Skeletal muscle tissue (tissue), 4 donors: ENCODE data around the gene MRPL23. TPM values are rescaled to one million over a fixed set of nuclear protein-coding genes. Genes with fewer than 3 reads are reported as not detected.
A peak's percentile ranks its signal among the peaks of the same experiment; 100 is the strongest.

Source experiments
- H3K27ac ChIP-seq: one replicate; pipeline ENCODE4 v1.7.0; 2013; ENCODE audit warnings: mild to moderate bottlenecking, low read depth, low read length, inconsistent platforms
- H3K27me3 ChIP-seq, 3 donors: one replicate each; pipeline ENCODE4 v1.7.0; 2013; ENCODE audit warnings: low read length in 3 of 3; ENCODE audit not compliant: control insufficient read depth in 3 of 3, insufficient read depth in 3 of 3
- H3K36me3 ChIP-seq, 3 donors: one replicate each; pipeline ENCODE4 v1.7.0; 2013; ENCODE audit warnings: low read length in 3 of 3; ENCODE audit not compliant: control insufficient read depth in 3 of 3, insufficient read depth in 3 of 3
- H3K4me1 ChIP-seq, 3 donors: one replicate each; pipeline ENCODE4 v1.7.0; 2013; ENCODE audit warnings: low read length in 3 of 3, mild to moderate bottlenecking in 3 of 3; ENCODE audit not compliant: control insufficient read depth in 3 of 3, insufficient read depth in 3 of 3
- H3K4me3 ChIP-seq, 3 donors: one replicate each; pipeline ENCODE4 v1.7.0; 2013; ENCODE audit warnings: low read length in 3 of 3
- H3K9ac ChIP-seq, 3 donors: one replicate each; pipeline ENCODE4 v1.7.0; 2013; ENCODE audit warnings: low read length in 3 of 3, mild to moderate bottlenecking in 3 of 3, moderate library complexity in 2 of 3, low read depth in 1 of 3
- H3K9me3 ChIP-seq, 3 donors: one replicate each; pipeline ENCODE4 v1.7.0; 2013; ENCODE audit warnings: low read length in 3 of 3; ENCODE audit not compliant: control insufficient read depth in 3 of 3
- total RNA-seq: library from RNA; depleted of rRNA; stranded (reverse); fragments of >200 nt; gene quantifications from one replicate; pipeline ENCODE4 v1.2.3, GENCODE V29; 2014
- donor health status: Osteomylitis.

MRPL23 gene
- total RNA-seq, 1 donor from 2014 or later: 12.0 TPM

DNA sequence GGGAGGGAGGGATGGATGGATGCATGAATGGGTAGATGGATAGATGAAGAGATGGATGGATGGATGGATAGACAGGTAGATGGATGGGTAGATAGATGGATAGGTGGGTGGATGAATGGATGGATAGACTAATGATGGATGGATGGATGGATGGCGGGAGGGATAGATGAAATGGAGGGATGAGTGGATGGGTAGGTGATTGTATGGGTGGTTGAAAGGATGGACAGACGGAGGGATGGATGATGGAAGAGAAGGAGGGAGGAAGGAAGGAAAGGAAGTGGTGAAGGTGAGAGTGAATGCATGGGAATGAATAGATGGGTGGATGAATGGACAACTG, 31.4 kb upstream of the MRPL23 start:
- Histone ChIP-seq H3K4me1 (peaks cover 36 to 52% (median 47%) of the 10 kb centered on the region in 3 donors), H3K27ac (peak overlapping the region; percentile 95), H3K9ac (peak overlapping the region in 1 of 3 donors; percentile 97), H3K27me3 (no peaks in the 10 kb centered on the region), H3K9me3 (no peaks in the 10 kb centered on the region), H3K4me3 (peak overlapping the region; percentile 57 to 82 (median 71)), H3K36me3 (no peaks in the 10 kb centered on the region)

DNA sequence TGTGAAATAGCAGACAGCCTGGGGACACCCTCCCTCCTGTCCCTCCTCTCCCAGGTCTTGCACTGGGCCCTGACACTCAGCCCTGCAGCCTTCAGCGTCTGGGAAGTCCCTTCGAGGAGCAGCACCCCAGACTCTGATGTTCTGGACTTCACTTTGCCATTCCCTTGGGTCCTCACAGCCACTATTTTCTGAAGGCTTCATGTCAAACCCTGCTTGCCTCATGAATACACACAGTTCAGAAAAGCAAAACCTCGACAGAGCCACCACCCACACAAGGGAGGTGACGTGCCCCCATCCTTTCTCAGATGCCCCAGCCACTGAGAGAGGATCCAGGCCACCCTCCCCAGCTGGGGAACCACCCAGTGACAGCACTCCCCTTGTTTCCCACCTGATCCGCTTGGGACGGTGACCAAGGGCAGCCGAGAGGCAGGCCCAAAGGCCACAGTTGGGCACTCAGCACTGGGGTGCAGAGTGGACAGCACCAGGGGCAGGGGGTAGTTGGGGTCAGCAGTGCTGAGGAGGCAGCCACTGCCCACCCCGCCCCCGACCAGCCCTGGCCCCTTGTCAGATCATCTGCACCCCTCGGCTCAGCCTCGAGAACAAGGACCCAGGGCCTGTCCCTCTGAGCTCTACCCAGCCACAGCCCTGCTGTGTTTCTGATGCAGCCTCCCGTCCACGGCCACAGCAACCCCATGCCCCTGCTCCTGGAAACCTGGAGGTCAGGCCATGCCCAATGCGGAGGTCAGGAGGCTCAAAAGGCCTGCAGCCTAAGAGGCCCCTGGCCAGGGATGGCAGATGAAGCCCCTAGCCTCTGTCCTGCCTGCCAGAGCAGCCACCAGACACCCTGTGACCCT, 30.8 kb upstream of the MRPL23 start:
- no peaks in the 10 kb centered on the region for H3K9me3 ChIP-seq
- peak overlapping the region; percentile 67 to 97 (median 85) for H3K9ac ChIP-seq
- H3K36me3 ChIP-seq: no peaks in the 10 kb centered on the region
- peaks cover 42 to 58% (median 53%) of the 10 kb centered on the region in 3 donors for H3K4me1 ChIP-seq
- peak overlapping the region; percentile 57 to 82 (median 71) for H3K4me3 ChIP-seq
- H3K27ac ChIP-seq: peak overlapping the region; percentile 95
- H3K27me3 ChIP-seq: no peaks in the 10 kb centered on the region

GRCh38 chr11:1916986-1917522, 30.1 kb upstream of the MRPL23 start:
- H3K27ac ChIP-seq: peak overlapping the region; percentile 95

GRCh38 chr11:1917523-1918435, 29.4 kb upstream of the MRPL23 start:
- Histone ChIP-seq H3K9ac (peak overlapping the region; percentile 67 to 97 (median 85)), H3K4me1 (peaks cover 57 to 72% (median 66%) of the 10 kb centered on the region in 3 donors), H3K27me3 (no peaks in the 10 kb centered on the region), H3K4me3 (peak overlapping the region; percentile 57 to 82 (median 71)), H3K9me3 (no peaks in the 10 kb centered on the region), H3K27ac (peak overlapping the region; percentile 95), H3K36me3 (peaks cover 0 to 5% (median 2%) of the 10 kb centered on the region in 3 donors)

More at GRCh38 chr11:1916986-1917522, 30.1 kb upstream of the MRPL23 start:
- Histone ChIP-seq H3K4me3 (peak overlapping the region; percentile 57 to 82 (median 71)), H3K9me3 (no peaks in the 10 kb centered on the region), H3K27me3 (no peaks in the 10 kb centered on the region), H3K4me1 (peaks cover 49 to 65% (median 59%) of the 10 kb centered on the region in 3 donors), H3K36me3 (peaks cover 0 to under 1% (median 0%) of the 10 kb centered on the region in 3 donors), H3K9ac (peak overlapping the region; percentile 67 to 97 (median 85))

GRCh38 chr11:1918436-1919315, 28.5 kb upstream of the MRPL23 start:
- H3K4me1 ChIP-seq: peaks cover 66 to 76% (median 75%) of the 10 kb centered on the region in 3 donors
- peaks cover 0 to 12% (median 6%) of the 10 kb centered on the region in 3 donors for H3K36me3 ChIP-seq
- no peaks in the 10 kb centered on the region for H3K27me3 ChIP-seq
- H3K27ac ChIP-seq: peak overlapping the region; percentile 95
- H3K9ac ChIP-seq: peak overlapping the region; percentile 67 to 97 (median 76)
- no peaks in the 10 kb centered on the region for H3K9me3 ChIP-seq
- peak overlapping the region; percentile 35 to 71 (median 49) for H3K4me3 ChIP-seq

GRCh38 chr11:1919391-1920127, 27.6 kb upstream of the MRPL23 start, which contains the start of gene TNNT3:
TSS of gene TNNT3 (plus strand) at chr11:1919703. CDS start at chr11:1922875, 3,172 bp downstream.
- Histone ChIP-seq H3K36me3 (peaks cover 2 to 19% (median 9%) of the 10 kb centered on the region in 3 donors), H3K9ac (peak within 1 kb of the TSS; percentile 95 to 97 (median 96)), H3K4me3 (peak within 1 kb of the TSS; percentile 78 to 89 (median 79)), H3K27me3 (no peaks in the 10 kb centered on the region), H3K9me3 (no peaks in the 10 kb centered on the region), H3K27ac (peak within 1 kb of the TSS; percentile 95), H3K4me1 (peaks cover 72 to 84% (median 81%) of the 10 kb centered on the region in 3 donors)

DNA sequence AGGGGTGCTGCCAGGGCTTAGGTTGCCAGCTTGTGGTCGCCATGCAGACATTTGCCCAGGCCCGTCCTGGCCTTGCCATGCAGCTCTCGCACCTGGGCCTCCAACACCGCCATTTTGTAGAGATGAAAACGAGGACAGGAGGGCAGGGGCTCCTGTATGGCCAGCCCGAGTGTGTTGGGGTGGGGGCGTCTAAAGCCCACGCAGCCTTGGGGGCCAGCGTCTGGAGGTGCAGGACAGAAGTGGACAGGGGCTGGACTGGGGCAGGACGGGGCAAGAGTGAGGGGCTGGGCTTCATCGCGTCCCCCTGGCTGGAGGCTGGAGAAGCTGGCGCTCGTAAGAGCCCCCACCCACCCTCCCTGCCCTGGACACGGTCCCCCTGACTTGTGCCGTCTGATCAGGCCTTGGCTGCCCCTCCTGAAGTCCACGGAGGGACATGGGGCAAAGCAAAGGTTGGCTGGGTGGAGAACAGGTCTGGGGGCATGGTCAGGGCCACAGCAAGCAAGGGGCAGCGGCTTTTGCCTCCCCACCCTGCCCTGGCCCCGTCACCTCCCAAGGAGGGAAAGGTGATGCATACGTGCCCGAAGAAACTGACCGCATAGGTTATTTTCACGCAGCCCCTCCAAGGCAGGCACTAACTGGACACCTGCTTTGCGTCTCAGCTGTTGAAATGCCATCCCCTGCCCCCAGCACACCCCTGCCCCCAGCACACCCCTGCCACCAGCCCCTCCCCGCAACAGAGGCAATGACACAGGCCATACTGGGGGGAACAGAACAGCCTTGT, 26.8 kb upstream of the MRPL23 start:
- Histone ChIP-seq H3K27ac (peak overlapping the region; percentile 95), H3K27me3 (no peaks in the 10 kb centered on the region), H3K9ac (peak overlapping the region; percentile 91 to 96 (median 95)), H3K36me3 (peaks cover 2 to 19% (median 9%) of the 10 kb centered on the region in 3 donors), H3K4me3 (peak overlapping the region; percentile 78 to 89 (median 79)), H3K4me1 (peaks cover 76 to 87% (median 86%) of the 10 kb centered on the region in 3 donors), H3K9me3 (no peaks in the 10 kb centered on the region)
